Measurements from ENCODE around the gene CMKLR1.
A peak's percentile ranks its signal among the peaks of the same experiment; 100 is the strongest.

Gene CMKLR1

DNA sequence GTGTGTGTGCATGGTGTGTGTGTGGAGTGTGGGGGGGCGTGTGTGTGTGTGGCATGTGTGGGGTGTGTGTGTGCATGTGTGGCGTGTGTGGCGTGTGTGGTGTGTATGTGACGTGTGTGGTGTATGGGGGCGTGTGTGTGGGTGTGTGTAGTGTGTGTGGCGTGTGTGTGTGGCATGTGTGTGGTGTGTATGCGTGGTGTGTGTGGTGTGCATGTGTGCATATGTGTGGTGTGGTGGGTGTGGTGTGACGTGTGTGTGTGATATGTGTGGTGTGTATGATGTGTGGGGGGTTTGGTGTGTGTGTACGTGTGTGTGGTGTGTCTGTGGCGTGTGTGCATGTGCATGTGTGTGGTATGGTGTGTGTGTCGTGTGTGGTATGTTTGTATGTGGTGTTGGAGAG is 24.1 kb upstream of the CMKLR1 start:
- DNase-seq (ENCODE audit: low spot score) = no peak

DNA sequence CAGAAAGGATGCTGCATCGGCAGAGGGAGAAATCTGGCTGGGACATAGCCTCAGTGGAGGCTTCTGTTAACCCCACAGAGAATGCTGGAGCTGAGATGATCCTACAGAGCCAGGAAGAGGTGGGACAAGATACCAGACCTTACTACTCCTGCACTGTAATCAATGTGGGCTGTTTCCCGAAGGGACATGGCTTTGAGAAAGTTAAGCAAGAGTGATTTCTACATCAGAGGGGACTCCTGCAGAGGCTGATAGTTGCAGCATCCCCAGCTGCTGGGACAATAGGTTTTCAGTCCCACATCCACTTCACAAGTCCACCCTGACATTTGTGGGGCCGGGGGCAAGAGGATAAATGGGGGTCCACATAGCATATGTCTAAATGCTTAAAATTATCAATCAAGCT is 22.5 kb upstream of the CMKLR1 start:
- no peak for DNase-seq (ENCODE audit: low spot score)

GRCh38 chr12:108360487-108360886 is 21.4 kb upstream of the CMKLR1 start:
- DNase-seq (ENCODE audit: low spot score) = no peak

DNA sequence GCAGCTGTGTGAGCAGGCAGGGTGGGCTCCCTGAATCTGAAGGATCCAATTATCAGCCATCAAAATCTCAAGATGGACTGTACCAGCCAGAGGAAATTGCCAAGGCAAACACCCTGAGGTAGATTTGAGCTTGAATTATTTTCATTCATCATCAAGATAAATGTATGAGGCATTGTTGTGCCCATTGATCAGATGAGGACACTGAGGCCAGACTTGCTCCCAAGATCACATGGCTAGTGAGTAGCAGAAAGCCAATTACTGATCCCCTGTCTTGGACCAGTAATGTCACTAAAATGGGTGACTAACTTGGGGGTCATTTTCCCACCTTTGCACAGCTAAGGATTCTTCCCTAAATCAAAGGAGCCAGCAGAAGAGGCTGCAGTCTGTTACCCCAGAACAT is 20.9 kb upstream of the CMKLR1 start:
- DNase-seq (ENCODE audit: low spot score) = no peak

DNA sequence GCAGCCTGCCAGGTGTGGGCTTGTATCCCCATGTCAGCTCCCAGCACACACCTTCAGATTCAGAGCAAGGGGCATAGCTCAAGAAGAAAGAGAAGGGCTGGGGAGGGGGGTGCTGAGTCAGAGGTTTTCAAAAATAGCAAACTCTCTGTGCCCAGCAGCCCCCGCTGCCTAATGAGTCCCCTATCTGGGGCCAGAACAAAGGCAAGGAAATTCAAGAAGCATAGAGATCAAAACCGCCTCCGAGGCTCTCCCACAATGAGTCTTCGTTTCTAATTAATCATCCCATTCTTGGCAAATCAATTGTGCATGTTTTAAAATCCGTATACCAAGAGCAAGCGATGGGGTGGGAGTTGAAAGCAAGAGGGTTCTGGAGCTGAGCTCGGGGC is 19.5 kb upstream of the CMKLR1 start:
- DNase-seq (ENCODE audit: low spot score) = peak; percentile 89

GRCh38 chr12:108357834-108358579 is 18.9 kb upstream of the CMKLR1 start:
- no peak for DNase-seq (ENCODE audit: low spot score)

GRCh38 chr12:108356835-108357806 is 18.0 kb upstream of the CMKLR1 start:
- no peak for DNase-seq (ENCODE audit: low spot score)

DNA sequence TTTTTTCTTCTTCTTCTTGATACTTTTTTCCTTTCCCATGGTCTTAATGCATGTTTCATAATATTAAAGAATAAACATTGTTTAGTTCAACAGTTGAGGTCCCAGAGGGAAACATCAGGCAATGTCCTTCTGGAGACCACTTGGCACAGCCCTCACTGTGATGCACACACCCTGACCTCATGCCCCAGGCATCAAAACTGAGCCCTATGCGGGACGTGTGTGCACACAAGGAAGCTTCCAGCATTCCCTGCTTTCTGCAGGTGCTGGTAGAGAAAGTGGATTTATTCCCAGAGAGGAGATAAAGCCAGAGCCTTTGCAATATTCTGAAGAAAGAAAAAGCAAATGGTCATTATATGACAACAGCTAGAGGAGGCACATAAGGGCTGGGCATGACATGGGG is 16.0 kb upstream of the CMKLR1 start:
- DNase-seq (ENCODE audit: low spot score) = no peak

DNA sequence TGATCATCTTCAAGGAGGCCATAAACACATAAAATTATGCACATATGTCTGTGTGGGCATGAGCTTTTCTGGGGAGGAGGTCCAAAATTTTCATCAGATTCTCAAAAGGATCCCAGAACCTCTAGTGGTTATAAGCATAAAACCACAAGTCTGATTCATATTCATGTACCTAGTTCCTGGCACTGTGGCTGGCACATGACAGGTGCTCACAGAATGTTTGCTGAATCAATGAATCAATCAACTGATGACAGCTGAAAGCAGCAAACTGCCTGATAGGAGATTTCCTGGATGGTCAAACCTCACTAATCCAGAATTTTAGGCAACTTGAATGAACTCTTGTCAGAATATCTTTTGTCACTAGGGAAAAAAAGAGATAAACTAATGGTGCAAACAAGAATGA is 13.5 kb upstream of the CMKLR1 start:
- no peak for DNase-seq (ENCODE audit: low spot score)

GRCh38 chr12:108350511-108350910 is 11.4 kb upstream of the CMKLR1 start:
- DNase-seq (ENCODE audit: low spot score) = no peak

GRCh38 chr12:108349278-108349688 is 10.2 kb upstream of the CMKLR1 start:
- DNase-seq (ENCODE audit: low spot score) = no peak

DNA sequence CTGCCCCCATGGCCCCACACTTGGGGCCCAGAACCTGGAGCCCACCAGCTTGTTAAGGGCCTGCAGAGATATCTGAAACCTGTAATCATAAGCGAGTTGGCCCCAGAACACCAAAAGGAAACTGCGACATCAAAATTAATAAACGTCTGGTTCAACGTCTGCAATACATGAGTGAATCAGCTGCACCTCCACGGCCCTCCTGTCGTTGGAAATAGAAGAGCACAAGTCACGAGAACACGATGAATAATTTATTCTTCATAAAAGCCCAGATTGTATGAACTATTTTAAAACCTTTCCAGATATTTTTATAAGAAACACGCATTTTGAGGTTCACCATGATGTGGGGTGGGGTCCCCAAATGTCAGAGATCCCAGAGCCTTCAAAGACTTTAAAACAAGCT is 9.7 kb upstream of the CMKLR1 start:
- peak; percentile 52 for DNase-seq (ENCODE audit: low spot score)

GRCh38 chr12:108346727-108347710 is 7.9 kb upstream of the CMKLR1 start:
- no peak for DNase-seq (ENCODE audit: low spot score)

DNA sequence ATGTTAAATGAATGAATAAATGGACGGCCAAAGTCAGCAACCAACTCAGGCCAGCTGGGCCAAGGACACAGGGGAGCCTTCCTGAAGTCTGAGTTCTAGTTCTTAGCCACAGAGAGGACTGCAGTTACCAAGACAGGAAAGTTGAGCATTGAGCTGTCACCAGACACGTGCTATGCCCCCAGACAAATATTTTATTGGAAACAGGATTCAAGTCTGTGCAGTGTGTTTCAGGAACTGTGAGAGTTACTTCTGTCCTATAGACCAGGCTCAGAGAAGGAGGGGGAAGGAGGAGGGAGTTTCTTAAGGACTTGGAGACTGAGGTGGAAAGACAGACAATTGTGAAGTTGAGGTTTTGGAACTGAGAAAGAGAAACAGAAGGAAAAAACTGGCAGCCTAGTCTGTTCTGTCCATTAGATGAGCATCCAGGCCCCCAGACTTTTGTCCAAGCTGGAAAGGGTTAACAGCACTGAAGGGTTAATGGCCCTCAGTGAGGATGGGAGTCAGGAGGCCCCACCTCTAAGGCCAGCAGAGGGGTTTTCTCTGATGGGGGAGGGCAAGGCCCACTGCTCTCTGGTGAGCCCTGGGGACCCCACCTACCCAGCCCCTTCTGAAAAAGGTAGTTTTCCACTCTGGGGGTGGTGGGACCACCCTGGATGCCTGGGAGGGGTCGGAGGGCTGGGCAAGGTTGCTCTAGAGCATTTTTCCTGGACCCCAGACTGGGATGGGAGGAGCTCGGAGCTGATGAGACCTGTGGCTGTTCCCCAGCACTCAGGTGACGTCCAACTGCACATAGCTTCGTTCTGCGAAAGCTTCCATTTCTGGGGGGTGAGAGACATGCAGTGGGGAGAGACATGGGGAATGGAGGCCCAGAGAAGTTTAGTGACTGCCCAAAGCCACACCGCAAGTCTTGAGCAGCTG is 6.9 kb upstream of the CMKLR1 start:
- no peak for DNase-seq (ENCODE audit: low spot score)

- no peak for DNase-seq (ENCODE audit: low spot score)
Observed at GRCh38 chr12:108342985-108343384, 3.9 kb upstream of the CMKLR1 start.

- DNase-seq (ENCODE audit: low spot score) = no peak
Observed at GRCh38 chr12:108341854-108342847, 3.0 kb upstream of the CMKLR1 start.

DNA sequence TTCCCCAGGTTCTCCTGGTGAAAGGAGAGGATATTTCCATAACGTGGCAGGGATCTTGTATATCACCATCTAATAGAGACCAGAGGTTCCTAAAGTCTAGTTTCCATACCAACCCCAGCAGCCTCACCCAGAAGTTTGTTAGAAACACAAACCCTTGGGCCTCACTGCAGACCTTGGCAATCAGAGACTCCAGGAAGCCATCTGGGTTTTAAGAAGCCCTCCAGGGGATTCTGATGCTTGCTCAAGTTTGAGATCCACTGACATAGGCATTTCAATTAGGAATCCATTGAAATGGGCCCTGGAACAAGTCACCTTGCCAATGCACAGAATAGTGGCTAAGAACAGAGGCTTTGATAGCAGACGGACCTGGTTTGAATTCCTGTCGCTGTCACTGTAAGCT is 2.2 kb upstream of the CMKLR1 start:
- no peak for DNase-seq (ENCODE audit: low spot score)

- no peak for DNase-seq (ENCODE audit: low spot score)
Observed at GRCh38 chr12:108340037-108340436, 926 bp upstream of the CMKLR1 start.

All from putamen (tissue), 1 donor.